Neuronal stem cell (in vitro differentiated cells): ENCODE measurements around the gene UBXN6.

Experiments used
- DNase-seq: peaks from one replicate; pipeline ENCODE4 v3.0.0-alpha.2; 2013; ENCODE audit warnings: low spot score
- H2AFZ ChIP-seq: one replicate; pipeline ENCODE4 v1.6.1; 2013; ENCODE audit warnings: mild to moderate bottlenecking, low read length, inconsistent platforms
- H2AK5ac ChIP-seq: 2 replicates; pipeline ENCODE4 v1.6.1; 2013; ENCODE audit warnings: low read depth, mild to moderate bottlenecking, inconsistent platforms, low read length, moderate library complexity, mixed read lengths
- H2BK120ac ChIP-seq: 2 replicates; pipeline ENCODE4 v1.6.1; 2013; ENCODE audit warnings: low read depth, mild to moderate bottlenecking, inconsistent platforms, low read length, moderate library complexity, mixed read lengths
- H2BK12ac ChIP-seq: one replicate; pipeline ENCODE4 v1.6.1; 2013; ENCODE audit warnings: low read length, inconsistent platforms
- H2BK15ac ChIP-seq: 2 replicates; pipeline ENCODE4 v1.6.1; 2013; ENCODE audit warnings: mild to moderate bottlenecking, low read length, inconsistent platforms, mixed read lengths
- H2BK5ac ChIP-seq: one replicate; pipeline ENCODE4 v1.6.1; 2013; ENCODE audit warnings: inconsistent platforms, mild to moderate bottlenecking, low read length, moderate library complexity
- H3K14ac ChIP-seq: one replicate; pipeline ENCODE4 v1.6.1; 2013; ENCODE audit warnings: low read length, inconsistent platforms
- H3K18ac ChIP-seq: 2 replicates; pipeline ENCODE4 v1.6.1; 2013; ENCODE audit warnings: low read length, inconsistent platforms
- H3K23ac ChIP-seq: 2 replicates; pipeline ENCODE4 v1.6.1; 2013; ENCODE audit warnings: low read depth, mild to moderate bottlenecking, mixed read lengths, low read length, inconsistent platforms; ENCODE audit not compliant: poor library complexity
- H3K27ac ChIP-seq: replicated peaks from 3 replicates; pipeline ENCODE4 v1.5.1; 2013; ENCODE audit warnings: low read length, inconsistent platforms
- H3K27me3 ChIP-seq, 3 experiments: 2 replicates each; pipeline ENCODE4 v1.6.1; 2013; ENCODE audit warnings: low read length in 3 of 3, mild to moderate bottlenecking in 2 of 3, inconsistent platforms in 1 of 3, low read depth in 1 of 3, mixed read lengths in 1 of 3, moderate library complexity in 1 of 3; ENCODE audit not compliant: control insufficient read depth in 3 of 3, insufficient read depth in 3 of 3
- H3K36me3 ChIP-seq, 2 donors: replicated peaks in 1 of 2; 2 replicates each; pipeline ENCODE4 v1.6.1; 2013; ENCODE audit warnings: low read length in 2 of 2; ENCODE audit not compliant: control insufficient read depth in 2 of 2, insufficient read depth in 2 of 2
- H3K4ac ChIP-seq: 2 replicates; pipeline ENCODE4 v1.6.1; 2013; ENCODE audit warnings: inconsistent platforms, mild to moderate bottlenecking, low read length, moderate library complexity
- H3K4me1 ChIP-seq, 2 donors: 1 replicate in 1 of 2; 2 replicates in 1 of 2; pipeline ENCODE4 v1.6.1; 2013; ENCODE audit warnings: low read length in 2 of 2, low read depth in 1 of 2; ENCODE audit not compliant: control insufficient read depth in 2 of 2, insufficient read depth in 1 of 2
- H3K4me2 ChIP-seq: one replicate; pipeline ENCODE4 v1.6.1; 2013; ENCODE audit warnings: mild to moderate bottlenecking, low read length, inconsistent platforms; ENCODE audit not compliant: insufficient read depth, poor library complexity, severe bottlenecking
- H3K4me3 ChIP-seq, 2 donors: 2 replicates each; pipeline ENCODE4 v1.5.1; 2013; ENCODE audit warnings: low read length in 2 of 2, mild to moderate bottlenecking in 2 of 2, inconsistent platforms in 1 of 2, moderate library complexity in 1 of 2
- H3K79me1 ChIP-seq: one replicate; pipeline ENCODE4 v1.6.1; 2013; ENCODE audit warnings: low read depth, mild to moderate bottlenecking, inconsistent platforms, low read length, moderate library complexity
- H3K9ac ChIP-seq: one replicate; pipeline ENCODE4 v1.6.1; 2013; ENCODE audit warnings: mild to moderate bottlenecking, low read depth, low read length, inconsistent platforms; ENCODE audit not compliant: poor library complexity
- H3K9me3 ChIP-seq, 2 donors: replicated peaks in 1 of 2; 2 replicates each; pipeline versions ENCODE3 to v1.6.1; 2013; ENCODE audit warnings: low read length in 2 of 2, mild to moderate bottlenecking in 2 of 2, inconsistent platforms in 1 of 2, low read depth in 1 of 2, mixed read lengths in 1 of 2, moderate library complexity in 1 of 2; ENCODE audit not compliant: control insufficient read depth in 2 of 2, insufficient read depth in 1 of 2
- H4K8ac ChIP-seq: one replicate; pipeline ENCODE4 v1.6.1; 2013; ENCODE audit warnings: low read depth, mild to moderate bottlenecking, inconsistent platforms, low read length, moderate library complexity
- H4K91ac ChIP-seq: one replicate; pipeline ENCODE4 v1.6.1; 2013; ENCODE audit warnings: low read length, low read depth, mild to moderate bottlenecking, inconsistent platforms; ENCODE audit not compliant: poor library complexity
- WGBS, 2 donors: extraction: QIAGEN DNeasy Blood & Tissue Kit; methylation state at CpG; one replicate each; pipeline ENCODE4 v1.1.7; 2013; ENCODE audit warnings: missing lambda C conversion rate in 2 of 2, mixed read lengths in 1 of 2; ENCODE audit not compliant: insufficient read length in 2 of 2, insufficient replicate concordance in 1 of 2; ENCODE audit errors: extremely low coverage in 2 of 2; 5-methylcytosine and 5-hydroxymethylcytosine counted together

UBXN6 gene

DNA sequence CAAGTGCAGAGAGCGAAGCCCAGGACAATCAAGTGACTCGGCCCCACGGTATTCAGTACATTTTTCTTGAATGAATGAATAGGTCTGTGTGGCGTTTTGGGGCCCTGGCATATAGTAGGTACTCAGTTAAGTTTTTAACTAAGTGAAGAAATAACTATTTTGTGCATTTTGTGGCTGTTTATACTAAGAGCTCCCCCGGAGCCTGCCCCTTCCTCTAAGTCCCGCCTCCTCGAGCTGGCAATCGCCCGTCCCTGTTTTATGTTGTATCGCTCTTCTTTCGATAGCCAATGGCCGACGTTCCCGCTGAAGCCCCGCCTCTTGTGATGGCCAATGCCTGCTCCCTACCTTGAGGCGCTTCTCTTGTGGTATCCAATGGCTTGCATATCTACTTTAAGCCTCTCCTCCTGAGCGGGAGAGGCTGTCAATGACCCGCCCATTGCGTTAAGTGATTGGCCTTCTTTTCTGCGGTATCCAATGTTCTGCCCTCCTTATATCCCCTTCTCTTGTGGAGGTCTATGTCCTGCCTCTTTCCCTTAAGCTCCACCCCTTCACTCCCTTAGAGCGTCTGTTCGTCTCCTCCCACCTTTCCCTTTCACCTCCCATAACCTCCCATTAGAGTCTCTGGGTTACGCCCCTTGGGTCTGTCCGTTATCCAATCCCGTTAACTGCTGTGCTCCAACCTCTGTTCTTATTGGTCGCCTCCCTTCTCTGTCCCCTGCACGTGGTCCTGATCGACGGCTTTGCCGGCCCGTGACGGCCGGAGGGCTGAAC lies 14.0 kb upstream of the UBXN6 start:
- Histone ChIP-seq H3K14ac (no peak overlapping the region), H2AK5ac (no peak overlapping the region), H3K27ac (peak overlapping the region; percentile 83), H3K79me1 (peaks cover 16% of the 10 kb centered on the region), H2BK5ac (no peak overlapping the region), H3K9ac (no peak overlapping the region), H3K4me2 (peak overlapping the region; percentile 81), H2BK12ac (no peak overlapping the region), H3K4ac (no peak overlapping the region), H2BK15ac (no peak overlapping the region), H3K4me1 (peaks cover 8 to 10% of the 10 kb centered on the region in 2 donors), H2AFZ (peak overlapping the region; percentile 84), H4K8ac (no peak overlapping the region), H4K91ac (no peak overlapping the region), H3K4me3 (peak overlapping the region; percentile 77 to 84), H3K23ac (no peak overlapping the region), H3K36me3 (peaks cover 8 to 13% of the 10 kb centered on the region in 2 donors), H2BK120ac (no peak overlapping the region), H3K18ac (peak overlapping the region; percentile 13), H3K9me3 (no peaks in the 10 kb centered on the region), H3K27me3 (no peaks in the 10 kb centered on the region)
- DNase-seq = peak; percentile 100
- no CpG with 5 or more reads among the region's 33 CpGs for WGBS, 2 donors

- Histone ChIP-seq H4K91ac (no peak overlapping the region), H3K23ac (no peak overlapping the region), H2AFZ (no peak overlapping the region), H3K36me3 (no peaks in the 10 kb centered on the region), H4K8ac (no peak overlapping the region), H2BK15ac (no peak overlapping the region), H3K27me3 (no peaks in the 10 kb centered on the region), H3K9me3 (no peaks in the 10 kb centered on the region), H3K18ac (no peak overlapping the region), H3K9ac (no peak overlapping the region), H3K79me1 (peaks cover 2% of the 10 kb centered on the region), H3K4ac (no peak overlapping the region), H3K4me1 (no peaks in the 10 kb centered on the region), H2BK12ac (no peak overlapping the region), H2BK120ac (no peak overlapping the region), H3K14ac (no peak overlapping the region), H3K27ac (no peak overlapping the region), H2AK5ac (no peak overlapping the region), H3K4me3 (no peak overlapping the region), H2BK5ac (no peak overlapping the region), H3K4me2 (no peak overlapping the region)
- no CpG with 5 or more reads among the region's 3 CpGs for WGBS, 2 donors
- no peak for DNase-seq
Observed at GRCh38 chr19:4467835-4468234, 10.2 kb upstream of the UBXN6 start.

GRCh38 chr19:4464815-4465581 lies 7.4 kb upstream of the UBXN6 start:
- H2BK5ac ChIP-seq = no peak overlapping the region
- no peak overlapping the region for H2BK120ac ChIP-seq
- no peak overlapping the region for H3K9ac ChIP-seq
- H3K18ac ChIP-seq = no peak overlapping the region
- no peak overlapping the region for H2AK5ac ChIP-seq
- no peak overlapping the region for H2BK12ac ChIP-seq
- H3K4me3 ChIP-seq = no peak overlapping the region
- no peak overlapping the region for H4K91ac ChIP-seq
- no peak overlapping the region for H3K14ac ChIP-seq
- H2BK15ac ChIP-seq = no peak overlapping the region
- H3K27me3 ChIP-seq = no peaks in the 10 kb centered on the region
- no peaks in the 10 kb centered on the region for H3K9me3 ChIP-seq
- no peaks in the 10 kb centered on the region for H3K79me1 ChIP-seq
- no CpG with 5 or more reads among the region's 8 CpGs for WGBS, 2 donors
- no peak overlapping the region for H3K4ac ChIP-seq
- no peak overlapping the region for H3K4me2 ChIP-seq
- no peak for DNase-seq
- H4K8ac ChIP-seq = no peak overlapping the region
- H3K27ac ChIP-seq = no peak overlapping the region
- H3K36me3 ChIP-seq = no peaks in the 10 kb centered on the region
- no peak overlapping the region for H3K23ac ChIP-seq
- no peaks in the 10 kb centered on the region for H3K4me1 ChIP-seq
- no peak overlapping the region for H2AFZ ChIP-seq
